ENCODE data around the gene CYP2D6. TPM values are rescaled to one million over a fixed set of nuclear protein-coding genes. Genes with fewer than 3 reads are reported as not detected.

CYP2D6 gene
- total and polyA plus RNA-seq, 3 donors from 2014 or later = 0.54 to 2.0 (median 1.4) TPM

GRCh38 chr22:42078469-42079318 lies 51.9 kb downstream of the CYP2D6 start:
- intact Hi-C loops (cut with DNase I; ENCODE audit: low total_unique reads) = no loop called here
- peak; percentile 49 for DNase-seq
- Histone ChIP-seq H3K27ac (peak overlapping the region; percentile 97 to 99), H3K4me1 (peaks cover 26% of the 10 kb centered on the region), H3K27me3 (no peaks in the 10 kb centered on the region), H3K4me3 (peak overlapping the region; percentile 67 to 72), H3K36me3 (ENCODE audit: low read depth, missing control alignments) (no peaks in the 10 kb centered on the region), H3K9me3 (no peaks in the 10 kb centered on the region)
- WGBS, 2 donors = 17 to 38% methylated on average over 19 to 24 of the region's 24 CpGs
- TF ChIP-seq, protein P1, sequence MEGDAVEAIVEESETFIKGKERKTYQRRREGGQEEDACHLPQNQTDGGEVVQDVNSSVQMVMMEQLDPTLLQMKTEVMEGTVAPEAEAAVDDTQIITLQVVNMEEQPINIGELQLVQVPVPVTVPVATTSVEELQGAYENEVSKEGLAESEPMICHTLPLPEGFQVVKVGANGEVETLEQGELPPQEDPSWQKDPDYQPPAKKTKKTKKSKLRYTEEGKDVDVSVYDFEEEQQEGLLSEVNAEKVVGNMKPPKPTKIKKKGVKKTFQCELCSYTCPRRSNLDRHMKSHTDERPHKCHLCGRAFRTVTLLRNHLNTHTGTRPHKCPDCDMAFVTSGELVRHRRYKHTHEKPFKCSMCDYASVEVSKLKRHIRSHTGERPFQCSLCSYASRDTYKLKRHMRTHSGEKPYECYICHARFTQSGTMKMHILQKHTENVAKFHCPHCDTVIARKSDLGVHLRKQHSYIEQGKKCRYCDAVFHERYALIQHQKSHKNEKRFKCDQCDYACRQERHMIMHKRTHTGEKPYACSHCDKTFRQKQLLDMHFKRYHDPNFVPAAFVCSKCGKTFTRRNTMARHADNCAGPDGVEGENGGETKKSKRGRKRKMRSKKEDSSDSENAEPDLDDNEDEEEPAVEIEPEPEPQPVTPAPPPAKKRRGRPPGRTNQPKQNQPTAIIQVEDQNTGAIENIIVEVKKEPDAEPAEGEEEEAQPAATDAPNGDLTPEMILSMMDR (IDR thresholded peaks at IDR 0.05) = no peak
- TF ChIP-seq POLR2A (IDR thresholded peaks at IDR 0.05) = no peak

DNA sequence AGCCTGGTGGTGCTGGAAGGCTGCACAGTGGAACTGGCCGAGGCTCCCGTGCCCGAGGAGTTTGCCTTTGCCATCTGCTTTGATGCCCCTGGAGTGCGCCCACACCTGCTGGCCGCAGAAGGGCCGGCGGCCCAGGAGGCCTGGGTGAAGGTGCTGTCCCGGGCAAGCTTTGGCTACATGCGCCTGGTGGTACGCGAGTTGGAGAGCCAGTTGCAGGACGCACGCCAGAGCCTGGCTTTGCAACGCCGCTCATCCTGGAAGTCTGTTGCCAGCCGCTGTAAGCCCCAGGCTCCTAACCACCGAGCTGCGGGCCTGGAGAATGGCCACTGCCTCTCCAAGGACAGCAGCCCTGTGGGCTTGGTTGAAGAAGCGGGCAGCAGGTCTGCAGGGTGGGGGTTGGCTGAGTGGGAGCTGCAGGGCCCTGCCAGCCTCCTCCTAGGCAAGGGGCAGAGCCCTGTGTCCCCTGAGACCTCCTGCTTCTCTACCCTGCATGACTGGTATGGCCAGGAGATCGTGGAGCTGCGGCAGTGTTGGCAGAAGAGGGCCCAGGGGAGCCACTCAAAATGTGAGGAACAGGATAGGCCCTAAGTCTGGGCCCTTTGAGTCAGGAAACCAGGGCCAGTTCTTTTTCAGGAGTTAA lies 53.0 kb downstream of the CYP2D6 start:
- intact Hi-C loops (cut with DNase I; ENCODE audit: low total_unique reads) = no loop called here
- Histone ChIP-seq H3K9me3 (no peaks in the 10 kb centered on the region), H3K4me1 (peaks cover 29% of the 10 kb centered on the region), H3K36me3 (ENCODE audit: low read depth, missing control alignments) (no peaks in the 10 kb centered on the region), H3K27me3 (no peaks in the 10 kb centered on the region), H3K27ac (peak overlapping the region in 1 of 2 donors; percentile 97), H3K4me3 (no peak overlapping the region)
- DNase-seq = peak; percentile 12
- 88% methylated on average over 21 of the region's 21 CpGs; no CpG with 5 or more reads in 1 of the 2 donors for WGBS, 2 donors
- TF ChIP-seq, protein P1 (IDR thresholded peaks at IDR 0.05) = no peak

DNA sequence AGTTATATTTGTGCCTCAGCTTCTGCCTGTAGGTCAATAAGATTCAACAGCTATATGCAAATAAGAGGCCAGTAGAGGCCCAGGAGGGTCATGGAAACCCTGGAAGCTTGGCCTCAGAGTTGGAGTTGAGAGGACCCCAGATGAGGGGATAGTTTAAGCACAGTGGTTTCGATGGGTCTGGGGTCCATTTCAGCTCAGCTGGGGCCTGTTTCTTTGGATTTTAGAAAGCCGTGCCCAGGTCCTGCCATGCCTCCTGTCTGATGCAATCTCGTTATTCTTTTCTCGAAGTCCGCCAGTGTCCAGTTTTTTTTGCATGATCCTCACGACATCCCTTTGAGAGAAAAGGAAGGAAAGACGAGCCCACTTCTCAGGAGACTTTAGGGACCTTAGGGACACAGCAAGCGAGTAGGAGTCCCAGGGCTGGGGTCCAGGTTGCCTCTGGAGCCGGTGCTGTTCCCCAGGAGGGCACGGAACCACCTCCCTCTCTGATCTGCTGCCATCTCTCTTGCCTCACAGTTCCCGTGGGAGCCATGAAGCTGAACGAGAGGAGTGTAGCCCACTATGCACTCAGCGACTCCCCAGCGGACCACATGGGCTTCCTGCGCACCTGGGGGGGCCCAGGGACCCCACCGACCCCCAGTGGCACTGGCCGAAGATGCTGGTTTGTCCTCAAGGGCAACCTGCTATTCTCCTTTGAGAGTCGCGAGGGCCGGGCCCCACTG lies 53.7 kb downstream of the CYP2D6 start:
- intact Hi-C loops (cut with DNase I; ENCODE audit: low total_unique reads) = no loop called here
- Histone ChIP-seq H3K9me3 (no peaks in the 10 kb centered on the region), H3K4me1 (peaks cover 29% of the 10 kb centered on the region), H3K27ac (no peak overlapping the region), H3K4me3 (no peak overlapping the region), H3K36me3 (ENCODE audit: low read depth, missing control alignments) (no peaks in the 10 kb centered on the region), H3K27me3 (no peaks in the 10 kb centered on the region)
- TF ChIP-seq, protein P1 (IDR thresholded peaks at IDR 0.05) = no peak
- TF ChIP-seq POLR2A (IDR thresholded peaks at IDR 0.05) = no peak
- peak; percentile 11 for DNase-seq
- WGBS, 2 donors = 87% methylated on average over 17 to 20 of the region's 20 CpGs

Other genes with a start within 250 kb of the CYP2D6 start
- 1 to 10 TPM; 1.3 to 1.4 TPM for gene SHISA8, start 215.7 kb downstream of the CYP2D6 start, total RNA-seq
- not detected for gene SHISA8, start 215.7 kb downstream of the CYP2D6 start, polyA plus RNA-seq (ENCODE audit: insufficient read depth, low read depth, low replicate concordance)
- gene TNFRSF13C, start 204.0 kb downstream of the CYP2D6 start, total RNA-seq = 1 to 10 TPM in 1 of 2 donors, under 1 TPM in 1; 0.56 to 1.9 TPM
- gene TNFRSF13C, start 204.0 kb downstream of the CYP2D6 start, polyA plus RNA-seq (ENCODE audit: insufficient read depth, low read depth, low replicate concordance) = 0.69 TPM
- gene CENPM, start 183.7 kb downstream of the CYP2D6 start, total RNA-seq = 10 to 100 TPM; 15.5 to 28.2 TPM
- 15.7 TPM for gene CENPM, start 183.7 kb downstream of the CYP2D6 start, polyA plus RNA-seq (ENCODE audit: insufficient read depth, low read depth, low replicate concordance)
- gene SEPTIN3, start 161.4 kb downstream of the CYP2D6 start, total RNA-seq = 1 to 10 TPM; 1.6 to 2.2 TPM
- 2.4 TPM for gene SEPTIN3, start 161.4 kb downstream of the CYP2D6 start, polyA plus RNA-seq (ENCODE audit: insufficient read depth, low read depth, low replicate concordance)
- gene WBP2NL, start 132.0 kb downstream of the CYP2D6 start, total RNA-seq = 10 to 100 TPM; 31.8 to 90.8 TPM
- 91.5 TPM for gene WBP2NL, start 132.0 kb downstream of the CYP2D6 start, polyA plus RNA-seq (ENCODE audit: insufficient read depth, low read depth, low replicate concordance)
- gene NAGA, start 60.0 kb downstream of the CYP2D6 start, total RNA-seq = 10 to 100 TPM; 19.9 to 32.1 TPM
- 22.9 TPM for gene NAGA, start 60.0 kb downstream of the CYP2D6 start, polyA plus RNA-seq (ENCODE audit: insufficient read depth, low read depth, low replicate concordance)
- gene PHETA2, start 56.6 kb downstream of the CYP2D6 start, total RNA-seq = 1 to 10 TPM; 2.8 to 3.8 TPM
- 5.5 TPM for gene PHETA2, start 56.6 kb downstream of the CYP2D6 start, polyA plus RNA-seq (ENCODE audit: insufficient read depth, low read depth, low replicate concordance)
- 10 to 100 TPM; 14.3 to 19.4 TPM for gene SMDT1, start 51.1 kb downstream of the CYP2D6 start, total RNA-seq
- gene SMDT1, start 51.1 kb downstream of the CYP2D6 start, polyA plus RNA-seq (ENCODE audit: insufficient read depth, low read depth, low replicate concordance) = 130 TPM
- gene NDUFA6, start 40.0 kb downstream of the CYP2D6 start, total RNA-seq = 10 to 100 TPM; 41.1 to 53.3 TPM
- 81.4 TPM for gene NDUFA6, start 40.0 kb downstream of the CYP2D6 start, polyA plus RNA-seq (ENCODE audit: insufficient read depth, low read depth, low replicate concordance)
- 10 to 100 TPM; 40.5 to 44.8 TPM for gene TCF20, start 139.8 kb upstream of the CYP2D6 start, total RNA-seq
- 41.6 TPM for gene TCF20, start 139.8 kb upstream of the CYP2D6 start, polyA plus RNA-seq (ENCODE audit: insufficient read depth, low read depth, low replicate concordance)